ENCODE data around the gene VPS37C. TPM values are rescaled to one million over a fixed set of nuclear protein-coding genes. Genes with fewer than 3 reads are reported as not detected.

VPS37C gene
- total RNA-seq, 1 experiment from 2014 or later, result 36.3 TPM

DNA sequence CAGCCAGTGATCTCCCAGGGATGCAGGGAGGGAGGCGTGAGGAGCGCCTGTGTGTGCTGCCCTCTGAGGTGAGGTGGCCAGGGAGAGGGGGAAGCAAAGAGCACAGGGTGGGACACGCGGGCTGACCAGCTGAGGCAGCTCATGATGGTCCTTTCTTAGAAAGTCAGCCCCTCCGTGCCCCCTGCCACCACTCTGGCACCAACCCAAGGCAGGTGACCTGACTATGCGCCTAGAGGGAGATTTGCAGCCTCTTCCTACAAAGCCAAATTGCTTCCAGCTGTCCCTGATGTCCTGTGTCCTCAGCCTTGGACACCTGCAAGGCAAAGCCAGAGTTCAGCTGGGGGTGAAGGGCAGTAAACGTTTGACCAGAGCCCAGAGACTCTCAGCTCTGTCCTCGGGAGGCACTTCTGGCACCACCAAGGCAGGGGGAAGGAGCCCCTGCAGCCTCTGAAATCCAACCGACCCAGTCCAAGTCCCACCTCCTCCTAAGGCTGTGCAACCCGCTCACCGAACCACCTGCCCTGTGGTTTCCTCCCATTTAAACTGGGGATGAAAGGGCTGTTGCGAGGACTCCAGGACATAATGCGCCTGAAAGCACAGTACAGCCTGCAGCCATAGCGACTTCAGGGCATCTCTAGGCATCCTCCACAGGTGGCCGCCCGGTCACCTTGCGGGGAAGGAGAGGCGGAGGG, 32.1 kb downstream of the VPS37C start:
- no TSS peak for BruUV-seq (replicated peaks)
- intact Hi-C loops (cut with micrococcal nuclease; ENCODE audit: unreplicated experiment), result loop anchor here (1.0 to 5.0 kb wide), 5 partner anchors 23 to 212 kb away; no protein-coding TSS in a partner anchor
- H3K9me3 Mint-ChIP-seq (ENCODE audit: unreplicated experiment), result no peaks in the 10 kb centered on the region
- H3K36me3 ChIP-seq (ENCODE audit: control insufficient read depth, insufficient read depth, low read length), result no peaks in the 10 kb centered on the region; the same call in 1 of the 2 replicates
- TF ChIP-seq, protein P1, sequence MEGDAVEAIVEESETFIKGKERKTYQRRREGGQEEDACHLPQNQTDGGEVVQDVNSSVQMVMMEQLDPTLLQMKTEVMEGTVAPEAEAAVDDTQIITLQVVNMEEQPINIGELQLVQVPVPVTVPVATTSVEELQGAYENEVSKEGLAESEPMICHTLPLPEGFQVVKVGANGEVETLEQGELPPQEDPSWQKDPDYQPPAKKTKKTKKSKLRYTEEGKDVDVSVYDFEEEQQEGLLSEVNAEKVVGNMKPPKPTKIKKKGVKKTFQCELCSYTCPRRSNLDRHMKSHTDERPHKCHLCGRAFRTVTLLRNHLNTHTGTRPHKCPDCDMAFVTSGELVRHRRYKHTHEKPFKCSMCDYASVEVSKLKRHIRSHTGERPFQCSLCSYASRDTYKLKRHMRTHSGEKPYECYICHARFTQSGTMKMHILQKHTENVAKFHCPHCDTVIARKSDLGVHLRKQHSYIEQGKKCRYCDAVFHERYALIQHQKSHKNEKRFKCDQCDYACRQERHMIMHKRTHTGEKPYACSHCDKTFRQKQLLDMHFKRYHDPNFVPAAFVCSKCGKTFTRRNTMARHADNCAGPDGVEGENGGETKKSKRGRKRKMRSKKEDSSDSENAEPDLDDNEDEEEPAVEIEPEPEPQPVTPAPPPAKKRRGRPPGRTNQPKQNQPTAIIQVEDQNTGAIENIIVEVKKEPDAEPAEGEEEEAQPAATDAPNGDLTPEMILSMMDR (IDR thresholded peaks at IDR 0.05; ENCODE audit: insufficient read depth in 1 of 2, low read depth in 1 of 2, low read length in 1 of 2, severe bottlenecking in 1 of 2, unreplicated experiment in 1 of 2), result no peak
- no peak overlapping the region for H3K27ac Mint-ChIP-seq (ENCODE audit: unreplicated experiment)
- peaks cover 9% of the 10 kb centered on the region for H3K4me1 Mint-ChIP-seq (ENCODE audit: low read depth, unreplicated experiment)
- H3K27me3 Mint-ChIP-seq (ENCODE audit: insufficient read depth, unreplicated experiment), result no peaks in the 10 kb centered on the region
- H3K36me3 Mint-ChIP-seq (ENCODE audit: insufficient read depth, unreplicated experiment), result peaks cover 22% of the 10 kb centered on the region
- H3K4me3 Mint-ChIP-seq (ENCODE audit: unreplicated experiment), result no peak overlapping the region
- H3K27me3 ChIP-seq (replicated peaks; ENCODE audit: control insufficient read depth, insufficient read depth, low read length), result no peaks in the 10 kb centered on the region
- no peak overlapping the region for H3K4me3 ChIP-seq (ENCODE audit: low read depth, low read length)
- no peak for DNase-seq
- H3K4me1 ChIP-seq, result peaks cover 6% of the 10 kb centered on the region; the same call in 1 of the 2 replicates
- POLR2A ChIA-PET, result no interaction called here
- no peaks in the 10 kb centered on the region for H3K9me3 ChIP-seq
- CTCF ChIA-PET, result interaction anchor here (0.7 to 1.6 kb wide), 4 partner anchors 29 to 1970 kb away, joined by 3 to 5 read pairs (median 3); no protein-coding TSS in a partner anchor

GRCh38 chr11:61127991-61128390, 33.2 kb downstream of the VPS37C start:
- peaks cover 19% of the 10 kb centered on the region for H3K36me3 Mint-ChIP-seq (ENCODE audit: insufficient read depth, unreplicated experiment)
- no peaks in the 10 kb centered on the region; the same call in 1 of the 2 replicates for H3K36me3 ChIP-seq (ENCODE audit: control insufficient read depth, insufficient read depth, low read length)
- H3K27ac Mint-ChIP-seq (ENCODE audit: unreplicated experiment), result no peak overlapping the region
- no peak overlapping the region for H3K4me3 Mint-ChIP-seq (ENCODE audit: unreplicated experiment)
- CTCF ChIA-PET, result interaction anchor here (2.3 kb wide), 1 partner anchor 158 kb away, joined by 9 read pairs; no protein-coding TSS in a partner anchor
- TF ChIP-seq, protein P1 (IDR thresholded peaks at IDR 0.05; ENCODE audit: insufficient read depth in 1 of 2, low read depth in 1 of 2, low read length in 1 of 2, severe bottlenecking in 1 of 2, unreplicated experiment in 1 of 2), result no peak
- intact Hi-C loops (cut with micrococcal nuclease; ENCODE audit: unreplicated experiment), result loop anchor here (5.0 kb wide), 1 partner anchor 211 kb away; no protein-coding TSS in a partner anchor
- no peaks in the 10 kb centered on the region for H3K27me3 Mint-ChIP-seq (ENCODE audit: insufficient read depth, unreplicated experiment)
- POLR2A ChIA-PET, result no interaction called here
- H3K4me1 Mint-ChIP-seq (ENCODE audit: low read depth, unreplicated experiment), result peaks cover 9% of the 10 kb centered on the region
- H3K9me3 ChIP-seq, result no peaks in the 10 kb centered on the region
- H3K4me3 ChIP-seq (ENCODE audit: low read depth, low read length), result no peak overlapping the region
- no peaks in the 10 kb centered on the region for H3K27me3 ChIP-seq (replicated peaks; ENCODE audit: control insufficient read depth, insufficient read depth, low read length)
- peaks cover 6% of the 10 kb centered on the region; the same call in 1 of the 2 replicates for H3K4me1 ChIP-seq
- no TSS peak for BruUV-seq (replicated peaks)
- no peaks in the 10 kb centered on the region for H3K9me3 Mint-ChIP-seq (ENCODE audit: unreplicated experiment)
- no peak for DNase-seq

DNA sequence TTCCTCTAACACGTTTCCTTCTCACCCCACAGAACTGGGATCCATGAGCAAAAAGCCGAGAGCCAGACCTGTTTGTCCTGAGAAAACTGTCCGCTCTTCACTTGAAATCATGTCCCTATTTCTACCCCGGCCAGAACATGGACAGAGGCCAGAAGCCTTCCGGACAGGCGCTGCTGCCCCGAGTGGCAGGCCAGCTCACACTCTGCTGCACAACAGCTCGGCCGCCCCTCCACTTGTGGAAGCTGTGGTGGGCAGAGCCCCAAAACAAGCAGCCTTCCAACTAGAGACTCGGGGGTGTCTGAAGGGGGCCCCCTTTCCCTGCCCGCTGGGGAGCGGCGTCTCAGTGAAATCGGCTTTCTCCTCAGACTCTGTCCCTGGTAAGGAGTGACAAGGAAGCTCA, 35.0 kb downstream of the VPS37C start:
- DNase-seq, result peak in 1 of 2 experiments; percentile 20
- Histone ChIP-seq H3K36me3 (ENCODE audit: control insufficient read depth, insufficient read depth, low read length) (no peaks in the 10 kb centered on the region; the same call in 1 of the 2 replicates), H3K9me3 (no peaks in the 10 kb centered on the region), H3K4me1 (peaks cover 6% of the 10 kb centered on the region; the same call in 1 of the 2 replicates), H3K27me3 (replicated peaks; ENCODE audit: control insufficient read depth, insufficient read depth, low read length) (no peaks in the 10 kb centered on the region), H3K4me3 (ENCODE audit: low read depth, low read length) (no peak overlapping the region)
- Mint-ChIP-seq H3K36me3 (ENCODE audit: insufficient read depth, unreplicated experiment) (peaks cover 12% of the 10 kb centered on the region), H3K4me1 (ENCODE audit: low read depth, unreplicated experiment) (peaks cover 9% of the 10 kb centered on the region), H3K4me3 (ENCODE audit: unreplicated experiment) (no peak overlapping the region), H3K9me3 (ENCODE audit: unreplicated experiment) (no peaks in the 10 kb centered on the region), H3K27me3 (ENCODE audit: insufficient read depth, unreplicated experiment) (no peaks in the 10 kb centered on the region), H3K27ac (ENCODE audit: unreplicated experiment) (no peak overlapping the region)
- intact Hi-C loops (cut with micrococcal nuclease; ENCODE audit: unreplicated experiment), result loop anchor here (1.0 to 5.0 kb wide), 2 partner anchors 209 to 295 kb away; no protein-coding TSS in a partner anchor
- BruUV-seq (replicated peaks), result no TSS peak
- TF ChIP-seq, protein P1 (IDR thresholded peaks at IDR 0.05; ENCODE audit: insufficient read depth in 1 of 2, low read depth in 1 of 2, low read length in 1 of 2, severe bottlenecking in 1 of 2, unreplicated experiment in 1 of 2), result no peak
- ChIA-PET CTCF (interaction anchor here (0.6 to 2.3 kb wide), 5 partner anchors 61 to 227 kb away, joined by 3 to 9 read pairs (median 5); partner anchors contain the start of gene TMEM109), POLR2A (no interaction called here)
